Upper lobe of left lung (tissue), 6 donors: Measurements from ENCODE around the gene KDM2B. TPM values are rescaled to one million over a fixed set of nuclear protein-coding genes. Genes with fewer than 3 reads are reported as not detected.
A peak's percentile ranks its signal among the peaks of the same experiment; 100 is the strongest.

Experiments used
- ATAC-seq, 2 donors: fragments of 200-7000 bp; cut with Tn5 transposase; one replicate each; pipeline ENCODE4 v1.9.1; 2022; ENCODE audit warnings: mild to moderate bottlenecking in 2 of 2, moderate library complexity in 2 of 2; ENCODE audit not compliant: low FRiP score in 2 of 2
- DNase-seq, 2 donors: peaks; one replicate each; pipeline ENCODE4 v3.0.0-alpha.2; 2019 to 2020
- H3K27ac ChIP-seq, 4 donors: fragments of 200-600 bp; sonication (generic); one replicate each; pipeline ENCODE4 v1.5.1; 2016 to 2019
- H3K27me3 ChIP-seq, 4 donors: fragments of 200-600 bp; sonication (generic); one replicate each; pipeline ENCODE4 v1.5.1; 2017 to 2019
- H3K36me3 ChIP-seq, 4 donors: fragments of 200-600 bp; sonication (generic); one replicate each; pipeline ENCODE4 v1.5.1; 2016 to 2019
- H3K4me1 ChIP-seq, 4 donors: fragments of 200-600 bp; sonication (generic); one replicate each; pipeline ENCODE4 v1.5.1; 2018 to 2019
- H3K4me3 ChIP-seq, 4 donors: fragments of 200-600 bp; sonication (generic); one replicate each; pipeline ENCODE4 v1.5.1; 2017 to 2019; ENCODE audit warnings: mild to moderate bottlenecking in 2 of 4, moderate library complexity in 1 of 4
- H3K9me3 ChIP-seq, 4 donors: fragments of 200-600 bp; sonication (generic); one replicate each; pipeline ENCODE4 v1.5.1; 2018 to 2019
- EP300 ChIP-seq, 4 donors: sonication (generic); formaldehyde crosslinking; IDR thresholded peaks; one replicate each; pipeline ENCODE4 v1.5.1; 2017; ENCODE audit warnings: antibody characterized with exemption in 4 of 4, control low read depth in 2 of 4
- POLR2A ChIP-seq, 4 donors: fragments of 450-650 bp; IDR thresholded peaks; one replicate each; pipeline ENCODE4 v1.5.1; 2016 to 2017; ENCODE audit warnings: antibody characterized with exemption in 4 of 4, mild to moderate bottlenecking in 2 of 4
- POLR2AphosphoS5 ChIP-seq, 2 donors: sonication (generic); formaldehyde crosslinking; IDR thresholded peaks; one replicate each; pipeline ENCODE4 v1.5.1; 2017; ENCODE audit warnings: antibody characterized with exemption in 2 of 2
- WGBS, 2 donors: methylation state at CpG; one replicate each; pipeline ENCODE4 v1.1.5; 2017 to 2018; 5-methylcytosine and 5-hydroxymethylcytosine counted together
- total RNA-seq, 6 donors: library from RNA; depleted of rRNA in 4 of 6; stranded (reverse); fragments of >200 nt in 4 of 6; gene quantifications; one replicate each; pipeline versions ENCODE4 v1.1.0 to v1.2.1, GENCODE V29; 2016 to 2021
- TF ChIP-seq, protein P1 (sequence below), 6 experiments: fragments of 450-650 bp in 4 of 6; fragments of 200-600 bp in 2 of 6; sonication (generic) in 2 of 6; IDR thresholded peaks; one replicate each; pipeline ENCODE4 v1.5.1; 2016 to 2019; ENCODE audit warnings: antibody characterized with exemption in 6 of 6
- donor health status: DM: no; HTN: no; CAD: no; lungs with moderate emphysema.
- donor health status: DM: no; HTN: yes; CAD: no; lungs with severe emphysema.

Gene KDM2B
- total RNA-seq, 6 donors from 2014 or later, result 29.5 to 81.7 (median 34.2) TPM

DNA sequence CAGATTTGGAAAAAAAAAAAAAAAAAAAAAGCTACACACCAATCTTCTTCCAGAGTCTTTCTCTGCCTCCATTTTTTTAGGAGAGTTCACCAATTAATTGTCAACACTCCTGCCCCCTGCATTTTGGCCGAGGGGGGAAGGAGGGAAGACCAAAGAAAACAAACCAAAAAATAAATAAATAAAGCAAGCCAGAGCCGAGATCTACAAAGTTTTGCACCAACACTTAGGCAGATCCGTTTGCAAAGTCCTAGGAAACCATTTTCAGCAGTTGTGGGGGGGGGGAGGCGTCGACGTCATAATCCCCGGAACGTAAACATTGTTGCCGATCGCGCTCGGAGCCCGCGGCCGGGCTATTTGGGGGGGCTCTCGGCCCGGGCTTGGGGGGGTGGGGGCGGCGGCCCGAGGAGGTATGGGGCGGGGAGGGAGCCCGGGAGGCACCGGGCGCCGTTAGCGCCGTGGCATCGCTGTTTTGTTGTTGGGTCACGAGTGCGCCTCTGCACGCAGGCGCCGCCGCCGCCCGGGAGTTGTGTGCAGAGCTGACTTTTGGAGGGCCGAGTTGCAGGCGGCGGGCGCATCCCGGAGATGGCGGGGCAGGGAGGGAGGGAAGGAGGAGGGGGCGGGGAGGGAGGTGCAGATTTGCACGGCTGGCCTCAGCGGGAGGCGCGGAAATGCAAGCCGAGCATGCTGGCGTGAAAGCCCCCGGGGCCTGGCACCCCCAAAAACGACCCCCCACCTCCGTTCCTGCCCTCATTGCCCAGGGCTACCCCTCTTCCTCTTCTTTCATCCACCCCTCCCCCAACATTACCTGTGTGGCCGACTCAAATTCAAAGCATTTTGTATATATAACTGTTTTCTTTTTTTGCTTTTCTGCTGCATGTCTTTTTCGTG lies 598 bp downstream of the KDM2B start:
- TF ChIP-seq POLR2AphosphoS5 (IDR thresholded peaks at IDR 0.05) (peak in 1 of 2 donors; percentile 34), POLR2A (IDR thresholded peaks at IDR 0.05) (peak in 1 of 4 donors; percentile 10), EP300 (IDR thresholded peaks at IDR 0.05) (no peak)
- TF ChIP-seq, protein P1, sequence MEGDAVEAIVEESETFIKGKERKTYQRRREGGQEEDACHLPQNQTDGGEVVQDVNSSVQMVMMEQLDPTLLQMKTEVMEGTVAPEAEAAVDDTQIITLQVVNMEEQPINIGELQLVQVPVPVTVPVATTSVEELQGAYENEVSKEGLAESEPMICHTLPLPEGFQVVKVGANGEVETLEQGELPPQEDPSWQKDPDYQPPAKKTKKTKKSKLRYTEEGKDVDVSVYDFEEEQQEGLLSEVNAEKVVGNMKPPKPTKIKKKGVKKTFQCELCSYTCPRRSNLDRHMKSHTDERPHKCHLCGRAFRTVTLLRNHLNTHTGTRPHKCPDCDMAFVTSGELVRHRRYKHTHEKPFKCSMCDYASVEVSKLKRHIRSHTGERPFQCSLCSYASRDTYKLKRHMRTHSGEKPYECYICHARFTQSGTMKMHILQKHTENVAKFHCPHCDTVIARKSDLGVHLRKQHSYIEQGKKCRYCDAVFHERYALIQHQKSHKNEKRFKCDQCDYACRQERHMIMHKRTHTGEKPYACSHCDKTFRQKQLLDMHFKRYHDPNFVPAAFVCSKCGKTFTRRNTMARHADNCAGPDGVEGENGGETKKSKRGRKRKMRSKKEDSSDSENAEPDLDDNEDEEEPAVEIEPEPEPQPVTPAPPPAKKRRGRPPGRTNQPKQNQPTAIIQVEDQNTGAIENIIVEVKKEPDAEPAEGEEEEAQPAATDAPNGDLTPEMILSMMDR (IDR thresholded peaks at IDR 0.05), result no peak
- Histone ChIP-seq H3K9me3 (no peaks in the 10 kb centered on the region), H3K4me1 (peaks cover 21 to 52% (median 46%) of the 10 kb centered on the region in 4 donors), H3K27ac (peak overlapping the region; percentile 77 to 91 (median 87)), H3K36me3 (no peaks in the 10 kb centered on the region), H3K27me3 (no peaks in the 10 kb centered on the region), H3K4me3 (peak overlapping the region; percentile 52 to 78 (median 66))
- WGBS, 2 donors, result 0 to 2% methylated on average over 21 to 31 of the region's 54 CpGs
- peak; percentile 50 to 74 for ATAC-seq
- DNase-seq, result peak; percentile 73 to 95

DNA sequence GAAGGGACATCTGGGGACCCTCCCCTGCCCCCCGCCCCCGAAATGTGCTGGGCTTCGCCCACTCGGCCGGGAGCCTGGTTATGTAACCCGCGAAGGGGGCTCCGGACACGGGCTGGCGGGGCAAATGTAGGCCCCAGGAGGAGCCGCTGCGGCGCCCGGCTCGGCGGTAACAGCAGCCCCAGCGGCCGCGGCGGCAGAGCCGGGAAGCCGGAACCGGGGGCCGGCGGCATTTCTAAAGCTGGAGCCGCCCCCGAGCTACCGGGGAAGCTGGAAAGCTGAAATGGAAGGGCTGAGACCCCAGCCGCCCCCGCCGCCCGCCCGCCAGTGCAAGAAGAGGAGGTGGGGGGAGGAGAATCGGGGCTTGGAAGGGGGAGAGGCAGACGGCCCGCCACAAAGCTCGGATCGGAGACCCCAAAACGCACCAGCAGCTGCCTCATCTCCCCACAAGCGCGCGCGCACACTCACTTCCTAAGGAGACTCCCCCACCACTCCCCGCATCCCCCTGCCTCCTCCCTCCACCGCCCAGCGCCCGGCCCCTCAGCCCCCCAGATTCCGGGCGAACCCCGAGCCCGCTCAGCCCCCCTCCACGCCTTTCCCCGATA lies 1.5 kb downstream of the KDM2B start:
- Histone ChIP-seq H3K9me3 (no peaks in the 10 kb centered on the region), H3K4me1 (peaks cover 21 to 52% (median 46%) of the 10 kb centered on the region in 4 donors), H3K4me3 (peak overlapping the region; percentile 52 to 78 (median 66)), H3K27ac (peak overlapping the region; percentile 77 to 91 (median 87)), H3K27me3 (no peaks in the 10 kb centered on the region), H3K36me3 (peaks cover 0 to 8% (median 1%) of the 10 kb centered on the region in 4 donors)
- TF ChIP-seq EP300 (IDR thresholded peaks at IDR 0.05) (no peak), POLR2A (IDR thresholded peaks at IDR 0.05) (no peak), POLR2AphosphoS5 (IDR thresholded peaks at IDR 0.05) (no peak)
- TF ChIP-seq, protein P1 (IDR thresholded peaks at IDR 0.05), result no peak
- peak; percentile 60 to 89 for DNase-seq
- peak in 1 of 2 donors; percentile 38 for ATAC-seq
- whole genome bisulfite sequencing, 2 donors, result 0 to 2% methylated on average over 9 to 38 of the region's 53 CpGs

DNA sequence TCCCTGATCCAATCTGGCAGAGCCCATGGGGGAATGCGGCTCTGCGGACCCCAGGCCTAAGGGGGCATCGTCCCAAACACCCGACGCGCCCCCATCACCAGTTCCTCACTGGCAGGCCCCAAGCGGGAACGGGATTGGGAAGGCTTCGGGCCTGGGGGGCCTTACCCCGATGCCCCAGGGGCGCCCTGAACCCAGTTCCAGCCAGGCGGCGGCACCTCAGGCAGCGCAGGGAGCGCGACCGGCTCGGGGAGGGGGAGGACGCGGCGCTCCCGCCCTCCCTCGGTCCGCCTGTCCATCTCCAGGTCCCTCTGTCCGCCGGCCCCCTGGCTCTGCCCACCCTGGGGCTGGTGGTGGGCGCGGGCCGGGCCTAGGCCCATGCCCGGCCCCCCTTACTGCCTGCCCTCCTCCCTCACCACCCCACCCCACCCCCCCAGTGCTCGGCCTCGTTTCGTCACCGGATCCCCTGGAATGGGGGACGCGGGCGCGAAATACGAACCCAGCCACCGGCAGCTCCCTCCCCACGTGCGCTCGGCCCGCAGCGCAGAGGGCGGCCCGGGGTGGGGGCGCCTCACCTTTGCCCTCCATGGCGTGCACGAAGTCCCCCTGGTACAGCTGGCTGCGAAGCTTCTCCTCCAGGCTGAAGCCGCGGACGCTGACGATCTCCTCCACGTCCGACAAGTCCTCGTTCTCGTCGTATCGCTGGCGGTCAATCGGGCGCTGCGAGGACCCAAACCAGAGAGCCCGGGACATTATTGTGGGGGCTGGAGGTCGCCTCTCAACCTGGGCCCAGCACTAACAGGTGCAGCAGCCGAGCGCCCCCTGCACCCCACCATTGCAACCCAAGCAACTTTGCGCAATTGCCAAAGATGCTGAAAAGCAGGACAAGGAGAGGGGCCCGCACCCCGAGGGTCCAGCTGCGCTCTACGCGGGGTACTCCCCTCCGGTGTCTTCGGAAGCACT lies 2.3 kb downstream of the KDM2B start:
- H3K27me3 ChIP-seq, result no peaks in the 10 kb centered on the region
- peak overlapping the region; percentile 52 to 78 (median 66) for H3K4me3 ChIP-seq
- peak overlapping the region; percentile 77 to 91 (median 87) for H3K27ac ChIP-seq
- ATAC-seq (peak in 1 of 2 donors; percentile 16), DNase-seq (peak in 1 of 2 donors; percentile 82)
- H3K4me1 ChIP-seq, result peaks cover 21 to 52% (median 46%) of the 10 kb centered on the region in 4 donors
- TF ChIP-seq, protein P1 (IDR thresholded peaks at IDR 0.05), result no peak
- TF ChIP-seq POLR2A (IDR thresholded peaks at IDR 0.05) (no peak), EP300 (IDR thresholded peaks at IDR 0.05) (no peak), POLR2AphosphoS5 (IDR thresholded peaks at IDR 0.05) (no peak)
- WGBS, 2 donors, result 50% methylated on average over 49 of the region's 77 CpGs; no CpG with 5 or more reads in 1 of the 2 donors
- H3K36me3 ChIP-seq, result peaks cover 0 to 14% (median 4%) of the 10 kb centered on the region in 4 donors
- H3K9me3 ChIP-seq, result no peaks in the 10 kb centered on the region

DNA sequence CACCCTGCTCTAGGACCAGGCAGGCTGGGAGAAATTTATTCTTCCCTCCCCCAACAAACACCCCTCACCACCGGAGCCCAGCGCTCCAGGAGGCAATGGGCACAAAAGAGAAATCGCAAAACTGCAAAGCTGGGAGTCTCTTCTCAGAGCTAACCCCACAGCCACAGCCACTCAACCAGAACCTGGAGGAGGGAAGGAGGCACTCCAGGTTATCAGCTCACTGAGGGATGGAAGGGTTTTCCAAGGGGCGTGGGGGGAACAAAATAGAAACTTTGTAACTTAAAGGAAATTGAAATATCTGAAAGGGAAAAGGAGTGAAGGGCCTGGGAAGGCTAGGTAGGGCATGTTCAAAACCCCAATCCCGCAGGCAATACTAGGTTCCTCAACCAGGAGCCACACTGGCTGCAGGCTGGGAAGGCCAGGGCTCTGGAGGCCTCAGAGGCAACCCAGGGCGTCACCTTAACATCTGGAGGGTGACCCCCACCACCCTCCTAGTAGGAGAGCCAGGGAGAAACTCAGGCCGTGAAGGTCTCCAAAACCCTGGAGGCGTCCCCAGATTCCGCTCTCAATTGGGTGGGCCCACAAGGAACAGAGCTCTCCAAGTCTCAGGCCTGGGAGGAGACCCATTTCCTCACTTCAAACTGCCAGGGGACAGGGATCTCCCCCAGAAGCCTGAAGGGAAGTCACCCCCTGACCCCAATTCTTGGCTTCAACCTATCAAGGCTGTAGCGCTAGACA lies 3.2 kb downstream of the KDM2B start:
- peak overlapping the region in 3 of 4 donors; percentile 51 to 91 (median 90) for H3K27ac ChIP-seq
- no peak for ATAC-seq
- H3K4me3 ChIP-seq, result peak overlapping the region in 1 of 4 donors; percentile 78
- H3K27me3 ChIP-seq, result no peaks in the 10 kb centered on the region
- DNase-seq, result no peak
- TF ChIP-seq POLR2A (IDR thresholded peaks at IDR 0.05) (no peak), POLR2AphosphoS5 (IDR thresholded peaks at IDR 0.05) (no peak), EP300 (IDR thresholded peaks at IDR 0.05) (no peak)
- TF ChIP-seq, protein P1 (IDR thresholded peaks at IDR 0.05), result no peak
- no peaks in the 10 kb centered on the region for H3K9me3 ChIP-seq
- H3K4me1 ChIP-seq, result peaks cover 18 to 47% (median 41%) of the 10 kb centered on the region in 4 donors
- H3K36me3 ChIP-seq, result peaks cover 0 to 14% (median 4%) of the 10 kb centered on the region in 4 donors
- 90 to 94% methylated on average over 6 to 9 of the region's 10 CpGs for WGBS, 2 donors
